ENCODE data around the gene AP2A2.

DNA sequence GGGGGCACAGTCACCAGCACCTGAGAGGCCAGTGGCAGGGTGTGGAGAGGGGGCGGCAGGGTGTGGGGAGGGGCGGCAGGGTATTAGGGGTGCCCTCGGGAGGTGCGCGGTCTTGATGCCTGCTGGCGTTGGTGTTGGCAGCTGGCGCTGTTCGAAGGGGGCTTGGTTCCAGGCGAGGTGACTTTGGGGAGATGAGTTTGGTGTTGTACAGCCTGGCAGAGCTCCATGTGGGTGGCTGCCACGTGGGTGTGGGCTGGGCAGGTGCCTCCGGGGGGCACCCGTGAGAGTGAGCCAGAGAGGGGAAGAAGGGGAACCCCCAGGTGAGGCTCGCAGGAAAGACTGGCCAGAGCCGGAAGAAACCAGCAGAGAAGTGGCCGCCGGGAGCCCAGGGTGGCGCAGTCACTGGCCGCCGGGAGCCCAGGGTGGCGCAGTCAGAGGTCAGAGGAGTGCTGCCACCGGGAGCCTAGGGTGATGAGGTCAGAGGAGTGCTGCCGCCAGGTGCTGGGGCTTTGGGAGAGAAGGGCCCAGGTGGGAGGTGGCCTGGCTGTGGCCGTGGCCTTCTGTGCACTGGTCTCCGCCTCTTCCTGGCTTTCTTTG, 66.1 kb downstream of the AP2A2 start:
- TF ChIP-seq, protein P1, sequence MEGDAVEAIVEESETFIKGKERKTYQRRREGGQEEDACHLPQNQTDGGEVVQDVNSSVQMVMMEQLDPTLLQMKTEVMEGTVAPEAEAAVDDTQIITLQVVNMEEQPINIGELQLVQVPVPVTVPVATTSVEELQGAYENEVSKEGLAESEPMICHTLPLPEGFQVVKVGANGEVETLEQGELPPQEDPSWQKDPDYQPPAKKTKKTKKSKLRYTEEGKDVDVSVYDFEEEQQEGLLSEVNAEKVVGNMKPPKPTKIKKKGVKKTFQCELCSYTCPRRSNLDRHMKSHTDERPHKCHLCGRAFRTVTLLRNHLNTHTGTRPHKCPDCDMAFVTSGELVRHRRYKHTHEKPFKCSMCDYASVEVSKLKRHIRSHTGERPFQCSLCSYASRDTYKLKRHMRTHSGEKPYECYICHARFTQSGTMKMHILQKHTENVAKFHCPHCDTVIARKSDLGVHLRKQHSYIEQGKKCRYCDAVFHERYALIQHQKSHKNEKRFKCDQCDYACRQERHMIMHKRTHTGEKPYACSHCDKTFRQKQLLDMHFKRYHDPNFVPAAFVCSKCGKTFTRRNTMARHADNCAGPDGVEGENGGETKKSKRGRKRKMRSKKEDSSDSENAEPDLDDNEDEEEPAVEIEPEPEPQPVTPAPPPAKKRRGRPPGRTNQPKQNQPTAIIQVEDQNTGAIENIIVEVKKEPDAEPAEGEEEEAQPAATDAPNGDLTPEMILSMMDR (conservative IDR thresholded peaks at IDR 0.05; ENCODE audit: low read depth, low read length): no peak
- TF ChIP-seq EZH2 (IDR thresholded peaks at IDR 0.05; ENCODE audit: low read length, unreplicated experiment): no peak
- TF ChIP-seq EZH2phosphoT487 (IDR thresholded peaks at IDR 0.05; ENCODE audit: borderline replicate concordance, low read length): no peak

All from PC-3 (cell line).